LNCaP clone FGC (cell line): ENCODE measurements around the gene CNOT8.
"Not testable (repeated sequence)": the region's sequence is repeated elsewhere in the genome, so short reads cannot be mapped to it uniquely, and the experiment has no call there.

Source experiments
- DNase-seq: peaks from one replicate; pipeline ENCODE4 v3.0.0-alpha.2; 2011; ENCODE audit warnings: low read depth
- H3K4me3 ChIP-seq: 2 replicates; pipeline ENCODE4 v1.5.1; 2011; ENCODE audit warnings: mild to moderate bottlenecking, low read depth, low read length, control low read depth
- TF ChIP-seq, protein P1 (sequence below): IDR thresholded peaks from 2 replicates; pipeline ENCODE4 v1.5.1; 2012; ENCODE audit warnings: mild to moderate bottlenecking; ENCODE audit not compliant: control insufficient read depth, insufficient read depth; ENCODE audit errors: extremely low read depth

CNOT8 gene

DNA sequence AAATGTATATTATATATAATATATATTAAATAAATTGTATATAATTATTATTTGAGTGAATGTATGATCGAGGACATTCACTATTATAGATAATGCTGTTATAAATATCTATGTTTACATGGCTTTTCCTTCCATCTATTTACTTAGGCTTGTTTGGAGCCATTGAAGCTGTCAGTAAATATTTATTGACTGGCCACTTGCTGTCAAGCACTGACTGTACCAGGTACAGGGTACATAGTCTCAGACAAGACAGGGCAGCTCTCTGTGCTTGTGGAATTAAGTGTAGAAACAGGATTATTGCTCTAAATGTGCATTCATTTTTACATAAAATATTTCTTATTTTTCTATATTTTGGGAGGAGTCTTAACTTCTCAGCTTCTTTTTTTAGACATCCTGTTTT, 24.4 kb upstream of the CNOT8 start:
- H3K4me3 ChIP-seq = no peak overlapping the region
- TF ChIP-seq, protein P1, sequence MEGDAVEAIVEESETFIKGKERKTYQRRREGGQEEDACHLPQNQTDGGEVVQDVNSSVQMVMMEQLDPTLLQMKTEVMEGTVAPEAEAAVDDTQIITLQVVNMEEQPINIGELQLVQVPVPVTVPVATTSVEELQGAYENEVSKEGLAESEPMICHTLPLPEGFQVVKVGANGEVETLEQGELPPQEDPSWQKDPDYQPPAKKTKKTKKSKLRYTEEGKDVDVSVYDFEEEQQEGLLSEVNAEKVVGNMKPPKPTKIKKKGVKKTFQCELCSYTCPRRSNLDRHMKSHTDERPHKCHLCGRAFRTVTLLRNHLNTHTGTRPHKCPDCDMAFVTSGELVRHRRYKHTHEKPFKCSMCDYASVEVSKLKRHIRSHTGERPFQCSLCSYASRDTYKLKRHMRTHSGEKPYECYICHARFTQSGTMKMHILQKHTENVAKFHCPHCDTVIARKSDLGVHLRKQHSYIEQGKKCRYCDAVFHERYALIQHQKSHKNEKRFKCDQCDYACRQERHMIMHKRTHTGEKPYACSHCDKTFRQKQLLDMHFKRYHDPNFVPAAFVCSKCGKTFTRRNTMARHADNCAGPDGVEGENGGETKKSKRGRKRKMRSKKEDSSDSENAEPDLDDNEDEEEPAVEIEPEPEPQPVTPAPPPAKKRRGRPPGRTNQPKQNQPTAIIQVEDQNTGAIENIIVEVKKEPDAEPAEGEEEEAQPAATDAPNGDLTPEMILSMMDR = no peak
- no peak for DNase-seq

- not testable (repeated sequence) for DNase-seq, H3K4me3 ChIP-seq
These were observed 22.8 kb upstream of the CNOT8 start for GRCh38 chr5:154835701-154836052.

GRCh38 chr5:154836225-154836624, 22.2 kb upstream of the CNOT8 start:
- DNase-seq = no peak
- H3K4me3 ChIP-seq = no peak overlapping the region
- TF ChIP-seq, protein P1 = no peak

- DNase-seq = no peak
These were observed 21.2 kb upstream of the CNOT8 start for GRCh38 chr5:154837009-154837901.

DNA sequence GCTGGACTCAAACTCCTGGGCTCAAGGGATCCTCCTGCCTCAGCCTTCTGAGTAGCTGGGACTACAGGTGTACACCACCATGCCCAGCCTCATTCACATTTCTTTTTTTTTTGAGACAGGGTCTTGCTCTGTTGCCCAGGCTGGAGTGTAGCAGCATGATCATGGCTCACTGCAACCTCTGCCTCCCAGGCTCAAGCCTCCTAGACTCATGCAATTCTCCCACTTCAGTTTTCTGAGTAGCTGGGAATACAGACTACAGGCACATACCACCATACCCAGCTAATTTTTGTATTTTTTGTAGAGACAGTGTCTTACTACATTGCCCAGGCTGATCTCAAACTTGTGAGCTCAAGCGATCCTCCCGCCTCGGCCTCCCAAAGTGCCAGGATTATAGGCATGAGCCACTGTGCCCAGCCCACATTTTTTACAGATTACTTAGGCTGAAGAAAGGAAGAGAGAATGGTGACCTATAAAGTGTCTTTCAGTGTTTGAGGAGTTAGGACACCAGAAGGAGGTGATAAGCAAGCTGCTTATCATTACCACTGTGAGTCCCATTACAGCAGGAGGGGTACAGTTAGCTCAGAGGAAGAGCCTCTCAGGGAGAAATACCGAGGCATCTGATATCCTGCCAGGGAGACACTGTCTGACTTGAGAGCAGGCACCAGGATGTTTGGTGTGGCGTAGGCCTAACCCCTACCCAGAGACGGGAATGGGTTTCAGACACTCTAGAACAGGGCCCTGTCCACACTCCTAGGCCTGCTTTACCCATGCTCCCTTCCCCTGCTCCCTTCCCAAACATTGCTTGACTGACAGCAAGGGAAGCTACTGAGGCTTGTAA, 17.8 kb upstream of the CNOT8 start:
- TF ChIP-seq, protein P1 = no peak
- no peak for DNase-seq
- no peak overlapping the region for H3K4me3 ChIP-seq

More at GRCh38 chr5:154837009-154837901, 21.2 kb upstream of the CNOT8 start:
- TF ChIP-seq, protein P1 = no peak
- no peak overlapping the region for H3K4me3 ChIP-seq

DNA sequence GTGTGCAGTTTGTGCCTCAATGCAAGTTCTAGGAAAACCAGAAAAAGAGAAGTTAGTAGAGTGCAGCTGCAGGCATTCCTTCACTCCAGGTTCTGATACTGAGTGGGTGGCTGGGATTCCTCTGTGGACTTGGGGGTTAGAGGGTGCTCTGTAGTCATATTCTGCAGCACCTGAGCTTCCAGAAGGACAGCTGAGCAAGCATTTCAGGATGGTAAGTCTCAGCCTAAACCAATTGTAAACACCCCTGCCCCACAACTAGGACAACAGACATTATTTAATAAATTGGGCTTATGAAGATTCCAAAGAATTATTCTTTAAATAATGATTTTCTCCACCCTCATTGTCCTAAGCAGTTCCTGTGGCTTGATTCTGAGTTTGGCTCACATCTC, 17.2 kb upstream of the CNOT8 start:
- DNase-seq = no peak
- TF ChIP-seq, protein P1 = no peak
- no peak overlapping the region for H3K4me3 ChIP-seq
